IMR-90 (cell line): Measurements from ENCODE around the gene GTPBP4. TPM values are rescaled to one million over a fixed set of nuclear protein-coding genes. Genes with fewer than 3 reads are reported as not detected.

Experiments used
- ATAC-seq: fragments of 200-7000 bp; cut with Tn5 transposase; 2 replicates; pipeline ENCODE4 v1.9.1; 2020; ENCODE audit warnings: low read depth, mild to moderate bottlenecking, moderate library complexity
- BruUV-seq: library from RNA; stranded (reverse); fragments of 400-500 nt; replicated peaks from 2 replicates; lab custom pipeline; 2021; lab: Mats Ljungman, UMichigan
- CTCF ChIA-PET: fragments of 300-600 bp; formaldehyde crosslinking; extraction: SDS; loops from one replicate; lab custom pipeline; 2021; ENCODE audit warnings: antibody characterized with exemption; lab: Yijun Ruan, JAX
- POLR2A ChIA-PET: fragments of 300-600 bp; sonication (Branson Sonifier 250); formaldehyde crosslinking; loops from one replicate; lab custom pipeline; 2022; ENCODE audit warnings: antibody characterized with exemption; ENCODE audit not compliant: unreplicated experiment; lab: Charles Lee
- DNase-seq: peaks from one replicate; pipeline ENCODE4 v3.0.0; 2013
- H2AFZ ChIP-seq: replicated peaks from 2 replicates; pipeline ENCODE3; 2013; ENCODE audit warnings: low read length, mild to moderate bottlenecking; ENCODE audit not compliant: poor library complexity
- H2AK5ac ChIP-seq: 2 replicates; pipeline ENCODE4 v1.6.1; 2013; ENCODE audit warnings: low read depth, low read length, inconsistent platforms
- H2AK9ac ChIP-seq: replicated peaks from 2 replicates; pipeline ENCODE3; 2013; ENCODE audit warnings: mild to moderate bottlenecking, low read depth, low read length, moderate library complexity; ENCODE audit not compliant: poor library complexity
- H2BK120ac ChIP-seq: 2 replicates; pipeline ENCODE4 v1.6.1; 2013; ENCODE audit warnings: low read depth, low read length, inconsistent platforms
- H2BK15ac ChIP-seq: 3 replicates; pipeline ENCODE4 v1.6.1; 2013; ENCODE audit warnings: low read depth, low read length, inconsistent platforms
- H2BK20ac ChIP-seq: 2 replicates; pipeline ENCODE4 v1.6.1; 2013; ENCODE audit warnings: low read depth, mild to moderate bottlenecking, inconsistent platforms, low read length, moderate library complexity
- H2BK5ac ChIP-seq: 2 replicates; pipeline ENCODE4 v1.6.1; 2013; ENCODE audit warnings: mild to moderate bottlenecking, low read depth, low read length, inconsistent platforms; ENCODE audit not compliant: poor library complexity, severe bottlenecking
- H3K14ac ChIP-seq: replicated peaks from 2 replicates; pipeline ENCODE4 v1.6.1; 2013; ENCODE audit warnings: low read depth, low read length, inconsistent platforms
- H3K18ac ChIP-seq: 2 replicates; pipeline ENCODE4 v1.6.1; 2013; ENCODE audit warnings: low read depth, low read length, control low read depth
- H3K23ac ChIP-seq: 2 replicates; pipeline ENCODE4 v1.6.1; 2013; ENCODE audit warnings: low read depth, low read length, inconsistent platforms
- H3K27ac ChIP-seq: 2 replicates; pipeline ENCODE4 v1.5.1; 2013; ENCODE audit warnings: mild to moderate bottlenecking, control low read depth, low read length; ENCODE audit not compliant: insufficient read depth
- H3K27me3 ChIP-seq: 2 replicates; pipeline ENCODE4 v1.6.1; 2013; ENCODE audit warnings: low read length; ENCODE audit not compliant: control insufficient read depth, insufficient read depth
- H3K36me3 ChIP-seq: 2 replicates; pipeline ENCODE4 v1.6.1; 2013; ENCODE audit warnings: low read length, mixed read lengths; ENCODE audit not compliant: control insufficient read depth, insufficient read depth
- H3K4ac ChIP-seq: 2 replicates; pipeline ENCODE4 v1.6.1; 2013; ENCODE audit warnings: low read depth, low read length, inconsistent platforms
- H3K4me1 ChIP-seq: 2 replicates; pipeline ENCODE4 v1.6.1; 2013; ENCODE audit warnings: low read length, mixed read lengths; ENCODE audit not compliant: control insufficient read depth, insufficient read depth
- H3K4me2 ChIP-seq: 2 replicates; pipeline ENCODE4 v1.6.1; 2013; ENCODE audit warnings: low read depth, mild to moderate bottlenecking, control low read depth, low read length, moderate library complexity
- H3K4me3 ChIP-seq: 2 replicates; pipeline ENCODE4 v1.5.1; 2013; ENCODE audit warnings: low read depth, mild to moderate bottlenecking, control low read depth, low read length, moderate library complexity; ENCODE audit not compliant: insufficient read depth
- H3K56ac ChIP-seq: 2 replicates; pipeline ENCODE4 v1.6.1; 2013; ENCODE audit warnings: low read length, inconsistent platforms; ENCODE audit not compliant: insufficient read depth; ENCODE audit errors: extremely low read depth
- H3K79me1 ChIP-seq, 2 experiments: 2 replicates each; pipeline ENCODE4 v1.6.1; 2013; ENCODE audit warnings: low read length in 2 of 2, inconsistent platforms in 1 of 2, low read depth in 1 of 2
- H3K9ac ChIP-seq: 2 replicates; pipeline ENCODE4 v1.6.1; 2013; ENCODE audit warnings: low read depth, low read length, control low read depth
- H3K9me1 ChIP-seq: 2 replicates; pipeline ENCODE4 v1.6.1; 2013; ENCODE audit warnings: low read length, inconsistent platforms; ENCODE audit not compliant: insufficient read depth
- H3K9me3 ChIP-seq: 2 replicates; pipeline ENCODE4 v1.6.1; 2013; ENCODE audit warnings: low read length; ENCODE audit not compliant: control insufficient read depth, insufficient read depth
- H4K20me1 ChIP-seq: 2 replicates; pipeline ENCODE4 v1.6.1; 2013; ENCODE audit warnings: low read length, inconsistent platforms; ENCODE audit not compliant: insufficient read depth
- H4K5ac ChIP-seq: 2 replicates; pipeline ENCODE4 v1.6.1; 2013; ENCODE audit warnings: mild to moderate bottlenecking, low read depth, low read length, control low read depth
- H4K8ac ChIP-seq, 2 experiments: 2 replicates each; pipeline ENCODE4 v1.6.1; 2013; ENCODE audit warnings: low read depth in 2 of 2, low read length in 2 of 2, control low read depth in 1 of 2, inconsistent platforms in 1 of 2
- H4K91ac ChIP-seq: 2 replicates; pipeline ENCODE4 v1.6.1; 2013; ENCODE audit warnings: low read depth, low read length, inconsistent platforms; ENCODE audit not compliant: insufficient read depth
- CHD1 ChIP-seq: IDR thresholded peaks from 2 replicates; pipeline ENCODE4 v1.6.1; 2012; ENCODE audit warnings: low read depth, low read length, improper control_type of control experiment
- FOS ChIP-seq: fragments of 150-350 bp; IDR thresholded peaks from 2 replicates; pipeline ENCODE4 v1.6.1; 2016; ENCODE audit warnings: low read depth, low read length
- MAZ ChIP-seq: IDR thresholded peaks from 2 replicates; pipeline ENCODE4 v1.6.1; 2012; ENCODE audit warnings: low read depth, mild to moderate bottlenecking, low read length, improper control_type of control experiment, moderate library complexity, borderline replicate concordance
- NFE2L2 ChIP-seq: fragments of 150-350 bp; IDR thresholded peaks from 2 replicates; pipeline ENCODE4 v1.6.1; 2016; ENCODE audit warnings: low read depth, mild to moderate bottlenecking, low read length
- RCOR1 ChIP-seq: IDR thresholded peaks from 2 replicates; pipeline ENCODE4 v1.6.1; 2012; ENCODE audit warnings: mild to moderate bottlenecking, low read length, improper control_type of control experiment; ENCODE audit not compliant: insufficient replicate concordance
- WGBS, 2 experiments: methylation state at CpG; one replicate each; pipeline versions ENCODE4 v1.1.5 to v1.1.7; 2013; ENCODE audit warnings: missing lambda C conversion rate in 2 of 2; ENCODE audit not compliant: insufficient read length in 1 of 2; ENCODE audit errors: extremely low coverage in 2 of 2; 5-methylcytosine and 5-hydroxymethylcytosine counted together
- dilution Hi-C: fragments of 300-500 bp; cut with HindIII; formaldehyde crosslinking; loops from one replicate; pipeline ENCODE4 v1.14.3; 2018; ENCODE audit warnings: low sequenced_read_pairs; ENCODE audit not compliant: unreplicated experiment
- in situ Hi-C: fragments of 300-500 bp; cut with MboI; formaldehyde crosslinking; loops from 3 replicates; pipeline ENCODE4 v1.14.3; 2019; ENCODE audit warnings: low sequenced_read_pairs, inconsistent platforms, mixed read lengths
- intact Hi-C: fragments of 100-400 bp; cut with micrococcal nuclease; formaldehyde crosslinking; loops from 2 replicates; pipeline ENCODE4 v1.10.0; 2022
- polyA plus RNA-seq, 3 experiments: library from polyadenylated mRNA; depleted of rRNA; stranded (reverse); fragments of >200 nt; gene quantifications; 2 replicates each; pipeline ENCODE4 v1.2.3, GENCODE V29; 2012; ENCODE audit warnings: low replicate concordance in 1 of 3
- total RNA-seq: library from RNA; depleted of rRNA; stranded (reverse); fragments of >200 nt; gene quantifications from 2 replicates; pipeline ENCODE4 v1.2.3, GENCODE V29; 2012
- TF ChIP-seq, protein P1 (sequence below): fragments of 150-350 bp; IDR thresholded peaks from 2 replicates; pipeline ENCODE4 v1.6.1; 2017; ENCODE audit warnings: mild to moderate bottlenecking, antibody characterized with exemption, low read length, low read depth

The GTPBP4 gene
- total and polyA plus RNA-seq, 2 of the 4 experiments (the other 2 are of a cell fraction) = 46.2 to 48.6 TPM

DNA sequence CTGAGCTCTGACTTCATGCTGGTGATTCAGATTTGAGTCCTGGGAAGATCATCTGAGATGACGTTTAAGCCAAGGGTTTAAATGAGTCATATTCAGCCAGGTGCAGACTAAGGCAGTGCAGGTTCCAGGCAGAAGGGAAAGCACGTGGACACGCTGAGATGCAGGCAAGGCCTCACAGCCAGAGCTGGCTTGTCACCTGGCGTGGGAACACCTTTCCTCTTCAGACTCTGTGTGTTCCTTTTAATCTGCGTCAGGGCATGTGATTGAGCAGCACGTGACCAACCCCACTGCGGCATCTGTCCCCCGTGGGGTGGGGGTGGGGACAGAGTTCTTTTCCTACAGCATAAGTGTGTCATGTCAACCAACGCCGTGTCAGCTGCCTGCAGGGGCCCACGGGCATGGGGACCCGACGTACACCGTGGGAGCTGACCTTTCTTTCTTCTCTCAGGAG is 48.1 kb downstream of the GTPBP4 start:
- H4K8ac ChIP-seq = no peak overlapping the region
- H3K9me1 ChIP-seq = peaks cover 5% of the 10 kb centered on the region; the same call in 1 of the 2 replicates
- peaks cover 7% of the 10 kb centered on the region for H3K36me3 ChIP-seq
- no peak overlapping the region for H3K4me3 ChIP-seq
- H3K14ac ChIP-seq = no peak overlapping the region
- dilution Hi-C loops = no loop called here
- peaks cover 0 to 3% of the 10 kb centered on the region in 2 experiments; a peak in 2 of 4 replicates for H3K79me1 ChIP-seq
- POLR2A ChIA-PET = no interaction called here
- no peak overlapping the region for H2BK5ac ChIP-seq
- H3K23ac ChIP-seq = no peak overlapping the region
- no peak overlapping the region for H2BK20ac ChIP-seq
- H2AK9ac ChIP-seq = peak overlapping the region; percentile 55
- H2BK120ac ChIP-seq = no peak overlapping the region
- no TSS peak for BruUV-seq
- CTCF ChIA-PET = no interaction called here
- intact Hi-C loops = no loop called here
- H3K27ac ChIP-seq = no peak overlapping the region
- H4K5ac ChIP-seq = no peak overlapping the region
- H3K18ac ChIP-seq = no peak overlapping the region
- TF ChIP-seq NFE2L2 (no peak), MAZ (no peak), RCOR1 (no peak), CHD1 (no peak), FOS (peak; percentile 39; the same call in 1 of the 2 replicates)
- TF ChIP-seq, protein P1, sequence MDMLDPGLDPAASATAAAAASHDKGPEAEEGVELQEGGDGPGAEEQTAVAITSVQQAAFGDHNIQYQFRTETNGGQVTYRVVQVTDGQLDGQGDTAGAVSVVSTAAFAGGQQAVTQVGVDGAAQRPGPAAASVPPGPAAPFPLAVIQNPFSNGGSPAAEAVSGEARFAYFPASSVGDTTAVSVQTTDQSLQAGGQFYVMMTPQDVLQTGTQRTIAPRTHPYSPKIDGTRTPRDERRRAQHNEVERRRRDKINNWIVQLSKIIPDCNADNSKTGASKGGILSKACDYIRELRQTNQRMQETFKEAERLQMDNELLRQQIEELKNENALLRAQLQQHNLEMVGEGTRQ = 0 out of 2 replicates have a peak, but pooled peaks have one; percentile 22
- H3K4me1 ChIP-seq = no peaks in the 10 kb centered on the region
- DNase-seq = peak; percentile 87
- H2AFZ ChIP-seq = peak overlapping the region; percentile 79
- no peaks in the 10 kb centered on the region for H3K9me3 ChIP-seq
- H4K20me1 ChIP-seq = peaks cover 2% of the 10 kb centered on the region; the same call in 1 of the 2 replicates
- H2AK5ac ChIP-seq = no peak overlapping the region
- ATAC-seq = no peak; the same call in 1 of the 2 replicates
- H4K91ac ChIP-seq = no peak overlapping the region
- no peak overlapping the region for H2BK15ac ChIP-seq
- H3K4me2 ChIP-seq = no peak overlapping the region
- no peaks in the 10 kb centered on the region for H3K27me3 ChIP-seq
- in situ Hi-C loops = no loop called here
- WGBS, 2 experiments = 83% methylated on average over 7 of the region's 14 CpGs; no CpG with 5 or more reads in 1 of the 2 experiments
- H3K4ac ChIP-seq = no peak overlapping the region
- H3K56ac ChIP-seq = no peak overlapping the region
- H3K9ac ChIP-seq = no peak overlapping the region
